Mesodermal cell (in vitro differentiated cells): ENCODE data around the gene TECPR2.
"Not testable (repeated sequence)": the region's sequence is repeated elsewhere in the genome, so short reads cannot be mapped to it uniquely, and the experiment has no call there.

Experiments
- H3K27ac ChIP-seq: 2 replicates; pipeline ENCODE4 v1.7.0; 2013; ENCODE audit warnings: mild to moderate bottlenecking, low read depth, low read length, moderate library complexity; ENCODE audit not compliant: severe bottlenecking
- H3K36me3 ChIP-seq: 2 replicates; pipeline ENCODE4 v1.7.1; 2013; ENCODE audit warnings: mild to moderate bottlenecking, low read length, moderate library complexity; ENCODE audit not compliant: control insufficient read depth, insufficient read depth
- H3K4me1 ChIP-seq: one replicate; pipeline ENCODE4 v1.7.1; 2013; ENCODE audit warnings: mild to moderate bottlenecking, low read length; ENCODE audit not compliant: insufficient read depth, control insufficient read depth, poor library complexity, severe bottlenecking
- H3K4me3 ChIP-seq: 2 replicates; pipeline ENCODE4 v1.7.0; 2013; ENCODE audit warnings: low read length, control low read depth, mild to moderate bottlenecking; ENCODE audit not compliant: insufficient read depth, poor library complexity, severe bottlenecking; ENCODE audit errors: extremely low read depth
- H3K9me3 ChIP-seq: 2 replicates; pipeline ENCODE4 v1.7.1; 2013; ENCODE audit warnings: mild to moderate bottlenecking, low read length, moderate library complexity; ENCODE audit not compliant: control insufficient read depth
- WGBS, 2 experiments: methylation state at CpG; one replicate each; pipeline ENCODE4 v1.1.5; 2013; ENCODE audit warnings: missing lambda C conversion rate in 2 of 2; ENCODE audit not compliant: insufficient coverage in 2 of 2; 5-methylcytosine and 5-hydroxymethylcytosine counted together

TECPR2 gene

DNA sequence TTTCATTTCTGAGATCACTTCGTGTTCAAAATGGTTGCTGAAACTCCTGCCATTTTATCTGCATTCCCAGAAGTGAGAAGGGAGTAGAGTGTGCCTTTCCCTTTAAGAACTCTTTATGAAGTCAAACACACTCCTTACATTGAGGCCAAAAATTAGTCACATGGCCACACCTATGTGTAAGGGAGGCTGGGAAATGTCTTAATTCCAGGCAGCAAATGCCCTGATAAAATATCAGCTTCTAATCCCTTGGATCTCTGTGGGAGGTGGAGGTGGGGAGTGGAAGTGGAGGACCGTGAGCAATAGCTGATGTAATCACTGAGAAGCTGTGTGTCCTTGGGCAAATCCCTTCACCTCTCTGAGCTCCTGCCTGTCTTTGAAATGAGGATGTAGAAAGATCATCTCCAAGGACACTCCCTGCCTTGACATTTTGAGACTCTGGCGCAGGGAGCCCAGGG, 169.5 kb downstream of the TECPR2 start:
- Histone ChIP-seq H3K9me3 (no peaks in the 10 kb centered on the region), H3K4me3 (no peak overlapping the region), H3K27ac (no peak overlapping the region), H3K36me3 (no peaks in the 10 kb centered on the region), H3K4me1 (peaks cover 3% of the 10 kb centered on the region)
- WGBS, 2 experiments: 91 to 100% methylated on average over 1 to 2 of the region's 3 CpGs

DNA sequence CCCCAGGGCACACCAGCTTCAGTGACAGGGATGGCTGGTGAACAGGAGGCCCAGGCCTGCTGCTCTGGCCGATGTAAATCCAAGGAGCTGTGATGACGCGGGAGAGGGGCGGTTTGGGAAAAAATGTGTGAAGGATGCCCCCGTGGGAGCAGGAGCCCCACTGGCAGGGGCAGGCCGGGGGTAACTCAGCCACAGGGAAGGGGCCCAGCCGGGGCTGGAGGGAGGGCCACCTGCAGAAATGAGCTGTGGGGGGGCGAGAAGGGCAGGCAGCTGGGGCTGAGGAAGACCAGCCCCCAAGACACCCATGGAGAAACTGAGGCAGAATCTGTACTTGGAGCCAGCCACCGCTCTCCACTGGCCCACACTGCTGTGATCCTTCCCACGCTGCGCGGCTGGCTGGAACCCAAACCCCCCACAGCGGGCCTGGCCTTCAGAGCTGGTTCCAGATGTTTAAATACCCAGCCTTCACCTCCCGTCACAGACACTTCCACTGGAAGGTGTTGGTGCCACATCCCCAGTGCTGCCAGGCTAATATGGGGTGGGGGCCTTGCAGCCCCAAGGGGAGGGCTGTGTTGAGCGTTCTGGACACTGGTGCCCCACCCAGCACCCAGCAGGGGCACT, 175.3 kb downstream of the TECPR2 start:
- 92 to 94% methylated on average over 12 to 15 of the region's 15 CpGs for WGBS, 2 experiments
- Histone ChIP-seq H3K27ac (no peak overlapping the region), H3K9me3 (no peaks in the 10 kb centered on the region), H3K4me1 (no peaks in the 10 kb centered on the region), H3K36me3 (no peaks in the 10 kb centered on the region), H3K4me3 (no peak overlapping the region)

DNA sequence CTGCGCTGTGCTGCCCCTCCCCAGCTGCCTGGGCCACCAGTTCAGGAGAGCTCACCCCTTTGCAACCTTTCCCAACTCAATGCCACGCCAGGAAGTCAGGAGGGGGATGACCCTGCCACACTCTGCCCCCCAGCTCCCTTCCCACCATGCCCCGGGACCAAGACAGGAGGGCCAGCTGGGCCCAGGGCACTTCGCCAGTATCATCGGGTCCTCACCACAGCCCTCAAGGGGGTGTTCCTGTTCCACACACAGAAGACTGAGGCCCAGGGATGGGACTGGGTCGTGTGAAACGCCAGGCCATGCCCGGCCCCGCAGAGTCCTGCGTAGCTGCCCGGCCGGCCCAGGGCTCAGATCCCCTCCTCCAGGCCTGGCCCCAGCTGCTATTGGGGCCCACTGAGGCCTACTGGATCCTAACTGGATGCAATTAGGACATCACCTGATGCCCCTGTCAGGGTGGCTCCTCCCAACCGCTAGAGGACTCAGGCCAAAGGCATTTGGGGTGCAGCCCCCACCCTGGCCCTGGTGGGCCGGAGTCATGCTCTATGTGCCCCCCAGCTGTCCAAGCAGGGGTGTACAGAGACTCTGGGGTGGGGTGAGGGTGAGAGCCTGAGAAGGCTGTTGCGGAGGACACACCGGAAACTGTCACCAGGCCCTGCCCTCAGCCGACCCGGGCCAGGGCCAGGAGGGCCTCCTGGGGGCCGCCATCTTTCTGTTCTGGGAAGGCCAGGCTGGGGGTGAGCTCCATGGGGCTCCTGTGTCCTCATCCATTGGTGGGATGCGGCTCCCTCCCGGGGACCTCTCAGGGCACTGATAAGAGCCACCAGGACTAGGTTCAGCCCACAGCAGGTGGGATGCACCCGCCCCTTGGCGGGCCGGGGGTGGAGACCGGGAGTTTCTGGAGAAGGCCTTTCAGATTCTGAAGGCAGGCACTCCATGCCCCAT, 176.1 kb downstream of the TECPR2 start:
- Histone ChIP-seq H3K4me3 (no peak overlapping the region), H3K9me3 (no peaks in the 10 kb centered on the region), H3K27ac (no peak overlapping the region), H3K36me3 (no peaks in the 10 kb centered on the region), H3K4me1 (no peaks in the 10 kb centered on the region)
- WGBS, 2 experiments: 92% methylated on average over 23 to 25 of the region's 25 CpGs

DNA sequence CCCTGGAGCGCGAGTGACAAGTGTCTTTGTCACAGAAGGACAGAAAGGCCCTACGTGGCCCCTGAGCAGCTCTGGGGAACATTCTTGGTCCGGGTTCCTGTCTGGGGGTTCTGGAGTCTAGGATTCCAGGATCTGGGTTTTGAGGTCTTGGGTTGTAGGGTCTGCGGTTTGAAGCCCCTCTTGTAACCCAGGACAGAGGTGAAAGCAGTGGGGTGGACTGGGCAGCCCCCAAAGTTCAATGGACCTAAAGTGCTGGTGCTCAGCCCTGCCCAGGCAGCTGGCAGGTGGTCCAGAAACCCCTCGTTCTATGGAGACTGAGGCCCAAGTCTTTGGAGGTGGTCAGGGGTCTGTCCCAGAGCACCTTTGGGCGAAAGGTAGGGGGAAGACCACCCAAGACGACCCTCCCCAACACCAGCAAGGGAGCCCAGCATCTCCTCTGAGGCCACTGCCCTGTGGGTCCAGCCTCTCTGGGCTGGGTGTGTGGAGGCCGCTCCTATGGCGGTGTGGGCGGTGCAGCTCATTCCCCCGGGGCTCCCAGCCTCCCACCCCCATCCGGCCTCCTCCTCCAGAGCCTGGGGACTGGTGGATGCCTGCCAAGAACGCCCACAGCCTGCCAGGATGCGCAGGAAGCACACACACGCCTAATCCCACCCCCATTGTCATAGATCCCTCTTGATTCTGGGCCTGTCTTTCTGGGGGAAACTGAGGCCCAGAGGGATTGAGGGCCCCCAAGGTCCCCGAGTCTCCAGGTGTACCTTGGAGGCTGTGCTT, 177.0 kb downstream of the TECPR2 start:
- Histone ChIP-seq H3K4me3 (no peak overlapping the region), H3K4me1 (no peaks in the 10 kb centered on the region), H3K9me3 (no peaks in the 10 kb centered on the region), H3K27ac (no peak overlapping the region), H3K36me3 (no peaks in the 10 kb centered on the region)
- WGBS, 2 experiments: 74 to 78% methylated on average over 11 to 12 of the region's 17 CpGs

DNA sequence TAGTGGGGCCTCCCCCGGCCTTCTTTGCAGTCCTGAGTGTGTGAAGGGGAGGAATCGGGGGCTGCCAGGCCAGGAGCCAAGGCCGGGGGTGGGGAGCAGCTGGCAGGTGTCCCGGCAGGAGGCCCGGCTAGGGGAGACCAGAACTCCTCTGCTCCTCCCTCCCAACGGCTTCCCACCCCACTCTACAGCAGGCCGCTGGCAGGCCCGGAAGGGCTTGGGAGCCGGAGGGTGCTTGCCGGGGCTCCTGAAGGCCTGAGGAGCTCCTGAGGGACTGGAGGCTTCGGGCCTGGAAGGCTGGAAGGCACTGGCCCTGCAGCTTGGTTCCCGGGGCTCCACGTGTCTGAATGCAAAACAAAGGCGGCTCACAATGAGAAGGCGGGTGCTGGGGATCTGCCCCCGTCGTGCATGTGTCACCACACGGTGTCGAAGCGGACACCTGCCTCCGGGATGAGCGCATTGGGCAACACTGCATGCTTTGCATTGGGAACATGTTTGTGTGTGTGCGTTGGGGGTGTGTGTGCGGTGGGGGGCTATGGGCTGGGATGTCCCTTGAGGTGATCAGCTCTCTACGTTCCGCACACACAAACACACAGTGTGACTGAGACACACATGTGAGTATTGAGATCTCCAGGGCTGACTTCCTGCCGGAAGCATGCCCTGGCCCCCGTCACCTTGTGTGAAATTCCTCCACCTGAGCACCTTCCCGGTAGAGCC, 177.7 kb downstream of the TECPR2 start:
- H3K9me3 ChIP-seq: no peaks in the 10 kb centered on the region
- no peak overlapping the region for H3K27ac ChIP-seq
- H3K36me3 ChIP-seq: no peaks in the 10 kb centered on the region
- 76 to 77% methylated on average over 19 to 23 of the region's 29 CpGs for WGBS, 2 experiments
- no peak overlapping the region for H3K4me3 ChIP-seq
- peaks cover 2% of the 10 kb centered on the region for H3K4me1 ChIP-seq

DNA sequence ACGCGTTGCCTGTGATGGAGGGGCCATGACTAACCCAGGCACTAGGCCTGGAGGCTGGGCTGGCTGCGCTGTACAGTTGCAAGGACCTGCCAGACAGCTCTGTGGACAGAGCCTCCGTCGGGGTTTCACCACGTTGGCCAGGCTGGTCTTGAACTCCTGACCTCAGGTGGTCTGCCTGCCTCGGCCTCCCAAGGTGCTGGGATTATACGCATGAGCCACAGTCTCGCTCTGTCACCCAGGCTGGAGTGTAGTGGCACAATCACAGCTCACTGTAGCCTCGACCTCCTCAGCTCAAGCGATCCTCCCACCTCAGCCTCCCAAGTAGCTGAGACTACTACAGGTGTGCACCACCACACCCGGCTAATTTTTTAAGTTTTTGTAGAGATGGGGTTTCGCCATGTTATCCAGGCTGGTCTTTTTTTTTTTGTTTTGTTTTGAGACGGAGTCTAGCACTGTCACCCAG, 178.3 kb downstream of the TECPR2 start:
- H3K9me3 ChIP-seq, H3K4me1 ChIP-seq, H3K4me3 ChIP-seq, H3K36me3 ChIP-seq, H3K27ac ChIP-seq: not testable (repeated sequence)
- 95 to 98% methylated on average over 11 to 13 of the region's 14 CpGs for WGBS, 2 experiments

DNA sequence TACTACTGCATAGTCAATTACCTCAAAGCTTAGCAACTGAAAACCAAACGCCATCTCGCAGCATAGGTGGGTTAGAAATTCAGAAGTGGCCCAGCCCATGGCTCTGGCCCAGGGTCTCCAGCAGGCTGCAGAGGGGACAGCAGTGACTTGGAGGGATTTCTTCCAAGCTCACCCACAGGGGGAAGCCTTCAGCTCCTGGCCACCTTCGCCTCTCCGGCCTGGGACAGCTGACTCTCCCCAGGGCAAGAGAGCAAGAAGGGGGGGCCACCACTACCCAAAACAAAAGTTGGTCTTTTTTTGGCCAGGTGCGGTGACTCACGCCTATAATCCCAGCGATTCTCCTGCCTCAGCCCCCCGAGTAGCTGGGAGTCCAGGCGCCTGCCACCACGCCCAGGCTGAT, 179.0 kb downstream of the TECPR2 start:
- Histone ChIP-seq H3K4me3 (no peak overlapping the region), H3K9me3 (no peaks in the 10 kb centered on the region), H3K27ac (no peak overlapping the region), H3K36me3 (no peaks in the 10 kb centered on the region), H3K4me1 (peaks cover 7% of the 10 kb centered on the region)
- WGBS, 2 experiments: 87 to 91% methylated on average over 8 of the region's 10 CpGs

DNA sequence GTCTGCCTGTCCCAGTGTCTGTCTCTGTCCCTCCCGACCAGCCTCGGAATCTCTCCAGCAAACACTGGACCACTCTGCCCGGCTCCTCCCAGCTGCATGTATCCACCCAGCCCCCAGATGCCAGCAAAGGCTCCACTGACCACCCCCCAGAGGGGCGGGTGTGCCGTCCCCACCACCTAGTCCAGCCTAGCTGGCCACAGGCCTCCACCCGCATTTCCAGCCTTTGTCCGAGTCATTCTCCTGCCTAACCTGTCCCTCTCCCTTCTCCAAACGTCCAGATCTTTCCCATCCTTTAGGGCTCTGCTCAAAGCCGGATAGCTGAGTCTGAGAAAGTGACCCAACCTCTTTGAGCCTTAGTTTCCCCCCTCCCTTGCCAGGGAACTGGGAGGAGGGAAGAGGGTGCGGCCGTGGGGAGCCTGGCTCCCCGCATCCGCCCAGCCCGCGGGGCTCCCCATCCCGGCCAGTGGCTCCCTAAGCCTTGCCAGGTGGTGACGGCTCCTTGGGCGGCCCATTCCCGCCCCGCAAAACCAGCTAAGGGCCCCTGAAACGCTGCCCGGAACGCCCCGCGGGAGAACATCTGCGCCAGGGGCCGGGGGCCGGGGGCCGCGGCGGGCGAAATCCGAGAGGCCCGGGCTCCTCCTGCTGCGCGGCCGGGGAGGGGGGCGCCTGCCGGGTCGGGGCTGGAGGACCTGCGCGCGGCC, 181.5 kb downstream of the TECPR2 start:
- Histone ChIP-seq H3K9me3 (no peaks in the 10 kb centered on the region), H3K4me3 (no peak overlapping the region), H3K36me3 (no peaks in the 10 kb centered on the region), H3K4me1 (peaks cover 17% of the 10 kb centered on the region), H3K27ac (no peak overlapping the region)
- WGBS, 2 experiments: 34 to 35% methylated on average over 30 to 32 of the region's 43 CpGs

DNA sequence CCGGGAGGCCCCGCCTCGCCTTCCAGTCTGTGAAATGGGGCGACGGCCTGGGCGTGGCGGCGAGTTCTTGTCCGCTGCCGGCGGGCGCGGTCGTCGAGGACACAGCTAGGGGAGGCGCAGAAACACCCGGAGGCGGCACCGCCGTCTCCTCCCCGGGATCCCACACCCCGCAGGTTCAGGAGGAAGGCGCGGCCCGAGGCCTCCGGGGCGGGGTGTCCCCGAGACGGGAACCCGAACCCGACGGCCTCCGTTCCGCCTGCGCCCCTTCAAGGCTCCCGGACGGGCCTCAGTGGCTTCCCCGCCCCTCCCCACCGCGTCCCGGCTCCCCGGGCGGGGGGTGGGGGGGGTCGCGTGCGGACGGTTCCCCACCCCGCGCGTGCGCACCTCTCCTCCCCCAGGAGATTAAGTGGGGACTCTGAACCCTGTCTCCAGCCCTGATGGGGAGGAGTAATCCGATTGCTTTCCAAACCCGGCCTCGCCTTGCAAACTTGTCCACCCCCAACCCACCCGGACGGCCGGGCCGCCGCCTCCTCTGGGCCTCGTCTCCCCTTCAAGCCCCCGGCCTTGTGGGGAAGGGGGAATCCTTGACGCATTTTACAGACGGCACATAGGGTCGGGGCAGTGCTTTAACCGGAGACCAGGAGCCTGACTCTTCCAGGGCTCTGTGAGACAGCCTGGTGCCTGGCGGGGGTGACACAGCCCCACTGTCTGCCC, 182.2 kb downstream of the TECPR2 start:
- Histone ChIP-seq H3K27ac (no peak overlapping the region), H3K36me3 (no peaks in the 10 kb centered on the region), H3K9me3 (no peaks in the 10 kb centered on the region), H3K4me1 (peaks cover 18% of the 10 kb centered on the region), H3K4me3 (no peak overlapping the region)
- 24 to 28% methylated on average over 34 to 35 of the region's 66 CpGs for WGBS, 2 experiments
